A673 (cell line): ENCODE data around the gene SLC38A2. TPM values are rescaled to one million over a fixed set of nuclear protein-coding genes. Genes with fewer than 3 reads are reported as not detected.

ENCODE experiments used
- BruUV-seq: library from RNA; stranded (reverse); fragments of 400-500 nt; replicated peaks from 2 replicates; lab custom pipeline; 2021; lab: Mats Ljungman, UMichigan
- CTCF ChIA-PET: fragments of 300-600 bp; sonication (Branson Sonifier 250); formaldehyde crosslinking; loops from one replicate; lab custom pipeline; 2022; ENCODE audit warnings: antibody characterized with exemption; lab: Charles Lee
- POLR2A ChIA-PET: fragments of 300-600 bp; sonication (Branson Sonifier 250); formaldehyde crosslinking; loops from one replicate; lab custom pipeline; 2022; ENCODE audit warnings: antibody characterized with exemption; ENCODE audit not compliant: low non-redundant PET; lab: Charles Lee
- DNase-seq: peaks from one replicate; pipeline ENCODE4 v3.0.0-alpha.2; 2015; ENCODE audit warnings: low spot score
- H3K27ac ChIP-seq: fragments of 200-600 bp; sonication (generic); 2 replicates; pipeline ENCODE4 v1.5.1; 2016; ENCODE audit warnings: mixed run types, low read depth, mild to moderate bottlenecking, mixed read lengths, antibody characterized with exemption, low read length; ENCODE audit not compliant: poor library complexity, severe bottlenecking
- H3K27me3 ChIP-seq: fragments of 200-600 bp; sonication (generic); replicated peaks from 2 replicates; pipeline ENCODE4 v1.6.1; 2017; ENCODE audit warnings: mixed run types, low read depth, mild to moderate bottlenecking, mixed read lengths, antibody characterized with exemption, low read length; ENCODE audit not compliant: insufficient read depth, poor library complexity
- H3K36me3 ChIP-seq: fragments of 200-600 bp; sonication (generic); 2 replicates; pipeline ENCODE4 v1.6.1; 2016; ENCODE audit warnings: mixed run types, mild to moderate bottlenecking, mixed read lengths, antibody characterized with exemption, low read length; ENCODE audit not compliant: insufficient read depth, poor library complexity, severe bottlenecking
- H3K4me1 ChIP-seq: fragments of 200-600 bp; sonication (generic); 2 replicates; pipeline ENCODE4 v1.6.1; 2017; ENCODE audit warnings: mixed run types, mild to moderate bottlenecking, mixed read lengths, antibody characterized with exemption, low read length; ENCODE audit not compliant: insufficient read depth, poor library complexity, severe bottlenecking
- H3K4me3 ChIP-seq: fragments of 200-600 bp; sonication (generic); 2 replicates; pipeline ENCODE4 v1.5.1; 2016; ENCODE audit warnings: low read depth, mixed run types, mild to moderate bottlenecking, mixed read lengths, low read length; ENCODE audit not compliant: poor library complexity, severe bottlenecking
- H3K9me3 ChIP-seq: fragments of 200-600 bp; sonication (generic); 2 replicates; pipeline ENCODE4 v1.6.1; 2016; ENCODE audit warnings: mixed run types, low read depth, mild to moderate bottlenecking, mixed read lengths, antibody characterized with exemption, low read length; ENCODE audit not compliant: poor library complexity, severe bottlenecking
- CTCF ChIP-seq: fragments of 300-800, 200-600 bp; sonication (generic); conservative IDR thresholded peaks from 2 replicates; pipeline ENCODE4 v1.5.1; 2017; ENCODE audit warnings: low read depth, mild to moderate bottlenecking, antibody characterized with exemption, low read length, moderate library complexity, mixed read lengths
- EZH2 ChIP-seq: fragments of 200-600 bp; sonication (generic); IDR thresholded peaks from 2 replicates; pipeline ENCODE4 v1.6.1; 2017; ENCODE audit warnings: borderline replicate concordance, low read depth, mild to moderate bottlenecking, mixed read lengths, antibody characterized with exemption, low read length; ENCODE audit not compliant: poor library complexity, severe bottlenecking
- intact Hi-C: fragments of 100-400 bp; cut with micrococcal nuclease; formaldehyde crosslinking; loops from one replicate; pipeline ENCODE4 v1.10.0; 2022; ENCODE audit not compliant: unreplicated experiment
- total RNA-seq: library from RNA; stranded (reverse); gene quantifications from 2 replicates; pipeline ENCODE4 v1.2.3, GENCODE V29; 2021

SLC38A2 gene
- total RNA-seq, 1 experiment from 2014 or later = 440 TPM

DNA sequence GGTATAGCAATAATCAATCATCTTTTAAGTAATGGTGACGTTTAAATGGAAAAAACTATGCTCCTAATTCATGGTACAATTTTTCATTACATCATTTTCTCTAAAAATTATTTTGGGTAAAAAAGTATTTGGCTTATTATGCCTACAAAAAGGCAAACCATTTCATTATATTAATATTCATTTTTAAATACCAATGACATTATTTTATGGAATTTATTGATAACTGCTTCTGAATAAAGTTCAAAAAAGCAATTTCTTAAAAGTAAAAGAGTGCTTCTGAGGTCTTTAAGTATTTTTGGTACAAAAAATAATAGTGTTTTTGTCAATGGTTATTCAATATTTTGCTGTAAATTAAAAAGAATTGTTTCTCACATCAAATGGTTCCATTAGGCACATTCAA, 12.2 kb downstream of the SLC38A2 start:
- intact Hi-C loops = no loop called here
- Histone ChIP-seq H3K9me3 (no peaks in the 10 kb centered on the region), H3K27ac (no peak overlapping the region), H3K36me3 (peaks cover 70% of the 10 kb centered on the region), H3K27me3 (no peaks in the 10 kb centered on the region), H3K4me3 (no peak overlapping the region), H3K4me1 (peaks cover 29% of the 10 kb centered on the region)
- DNase-seq = no peak
- ChIA-PET POLR2A (no interaction called here), CTCF (no interaction called here)
- no TSS peak for BruUV-seq
- TF ChIP-seq CTCF = no peak
- no peak for TF ChIP-seq EZH2

DNA sequence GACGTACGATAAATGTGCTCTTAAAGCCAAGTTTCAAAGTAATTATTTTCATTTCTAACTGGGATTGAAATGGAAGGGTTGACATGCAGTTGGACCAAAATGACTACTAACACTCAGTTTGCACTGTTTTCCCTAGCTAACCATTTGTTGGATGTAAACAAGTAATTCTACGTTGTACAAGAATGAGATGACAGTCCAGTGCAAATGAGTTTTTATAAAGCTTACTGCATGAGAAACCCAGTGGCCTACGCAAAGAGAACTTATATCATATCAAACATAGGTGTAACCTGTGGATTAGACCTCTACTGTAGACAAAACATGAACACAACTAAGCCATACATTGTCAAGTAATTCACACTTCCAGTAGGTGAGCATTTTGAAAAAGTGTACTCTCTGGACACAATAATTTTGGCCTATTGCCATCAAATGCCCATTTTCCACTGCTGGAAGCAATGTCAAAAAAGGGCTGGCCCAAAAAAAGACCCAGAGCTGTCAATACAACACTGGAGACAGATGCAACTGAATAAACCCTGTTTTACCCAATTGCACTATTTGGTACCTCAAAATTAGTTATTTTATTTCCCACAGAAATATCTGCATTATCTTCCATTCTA, 12.8 kb downstream of the SLC38A2 start:
- intact Hi-C loops = loop anchor here (5.0 kb wide), 1 partner anchor 207 kb away; no protein-coding TSS in a partner anchor

DNA sequence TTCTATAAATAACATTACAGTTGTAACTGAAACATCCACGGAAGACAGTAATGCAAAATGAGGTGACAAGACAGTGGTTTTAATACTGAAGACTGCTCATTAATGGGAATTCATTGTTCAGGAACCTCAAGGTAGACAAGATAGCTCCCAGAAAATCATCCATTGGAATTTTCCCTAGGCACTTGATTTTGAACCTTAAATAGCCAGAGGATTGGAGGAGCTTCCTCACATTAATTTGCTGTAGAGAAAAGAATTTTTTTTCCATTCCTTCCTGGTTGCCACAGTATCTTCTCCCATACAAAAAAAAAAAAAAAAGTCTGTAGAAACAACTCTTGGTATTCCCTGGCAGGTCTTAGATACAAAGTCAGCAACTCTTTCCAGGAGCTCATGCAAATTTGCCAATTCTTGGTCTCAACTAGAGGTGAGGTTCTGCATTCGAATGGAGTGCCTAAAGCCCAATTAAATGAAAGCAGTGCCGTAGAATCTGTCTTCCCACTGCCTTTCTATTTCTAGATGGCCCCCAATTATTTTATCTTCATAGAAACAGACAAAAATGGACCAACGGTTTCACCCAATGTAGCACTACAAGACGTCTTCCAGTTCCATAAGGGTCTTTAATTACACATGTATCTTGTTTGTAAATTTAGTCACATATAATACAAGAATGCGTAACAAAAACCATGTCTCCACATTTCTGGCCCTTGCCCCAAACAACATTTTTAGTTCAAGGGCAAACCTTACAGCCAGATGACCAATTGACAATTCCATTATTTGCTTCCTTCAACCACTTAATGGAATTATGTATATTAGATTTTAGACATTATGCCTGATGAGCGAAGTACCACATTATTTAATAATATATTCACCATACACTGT, 13.5 kb downstream of the SLC38A2 start:
- POLR2A ChIA-PET = interaction anchor here (0.6 to 0.9 kb wide), 2 partner anchors 12 to 305 kb away, joined by 4 to 5 read pairs; no protein-coding TSS in a partner anchor
- H3K4me1 ChIP-seq = peaks cover 15% of the 10 kb centered on the region
- intact Hi-C loops = loop anchor here (5.0 kb wide), 1 partner anchor 207 kb away; no protein-coding TSS in a partner anchor
- no peak for DNase-seq
- H3K27me3 ChIP-seq = no peaks in the 10 kb centered on the region
- no peak overlapping the region for H3K27ac ChIP-seq
- CTCF ChIA-PET = no interaction called here
- peaks cover 57% of the 10 kb centered on the region for H3K36me3 ChIP-seq
- H3K4me3 ChIP-seq = no peak overlapping the region
- H3K9me3 ChIP-seq = no peaks in the 10 kb centered on the region
- TSS peak; percentile 11 for BruUV-seq
- TF ChIP-seq EZH2 (no peak), CTCF (no peak)

More for the DNA sequence above, 12.8 kb downstream of the SLC38A2 start:
- POLR2A ChIA-PET = no interaction called here
- DNase-seq = no peak
- CTCF ChIA-PET = no interaction called here
- Histone ChIP-seq H3K4me3 (no peak overlapping the region), H3K36me3 (peaks cover 64% of the 10 kb centered on the region), H3K27ac (no peak overlapping the region), H3K4me1 (peaks cover 23% of the 10 kb centered on the region), H3K9me3 (no peaks in the 10 kb centered on the region), H3K27me3 (no peaks in the 10 kb centered on the region)
- no peak for TF ChIP-seq CTCF
- TF ChIP-seq EZH2 = no peak
- no TSS peak for BruUV-seq
